GM12891 (cell line): ENCODE results near the gene RNF220.

Experiments
- DNase-seq: peaks from one replicate; pipeline ENCODE4 v3.0.0; 2011; ENCODE audit warnings: low spot score; ENCODE audit not compliant: insufficient read length
- FAIRE-seq: peaks from 2 replicates; lab custom pipeline; 2011; peaks lifted over from hg19 to GRCh38; lab: Jason Lieb, UNC
- PAX5 ChIP-seq: IDR thresholded peaks from 2 replicates; pipeline ENCODE4 v1.6.1; 2011; ENCODE audit warnings: low read length, moderate library complexity, mild to moderate bottlenecking; ENCODE audit not compliant: insufficient read depth, severe bottlenecking
- POLR2A ChIP-seq: IDR thresholded peaks from 2 replicates; pipeline ENCODE4 v1.6.1; 2011; ENCODE audit warnings: low read depth, low read length, control low read depth
- POLR2AphosphoS5 ChIP-seq: IDR thresholded peaks from 2 replicates; pipeline ENCODE4 v1.6.1; 2011; ENCODE audit warnings: low read depth, low read length, control low read depth
- POU2F2 ChIP-seq: IDR thresholded peaks from 2 replicates; pipeline ENCODE4 v1.6.1; 2011; ENCODE audit warnings: low read depth, mild to moderate bottlenecking, control low read depth, low read length, moderate library complexity
- SPI1 ChIP-seq: IDR thresholded peaks from 2 replicates; pipeline ENCODE4 v1.6.1; 2011; ENCODE audit warnings: low read depth, low read length, control low read depth
- TAF1 ChIP-seq: IDR thresholded peaks from 2 replicates; pipeline ENCODE4 v1.6.1; 2011; ENCODE audit warnings: low read depth, low read length, control low read depth

Gene RNF220

DNA sequence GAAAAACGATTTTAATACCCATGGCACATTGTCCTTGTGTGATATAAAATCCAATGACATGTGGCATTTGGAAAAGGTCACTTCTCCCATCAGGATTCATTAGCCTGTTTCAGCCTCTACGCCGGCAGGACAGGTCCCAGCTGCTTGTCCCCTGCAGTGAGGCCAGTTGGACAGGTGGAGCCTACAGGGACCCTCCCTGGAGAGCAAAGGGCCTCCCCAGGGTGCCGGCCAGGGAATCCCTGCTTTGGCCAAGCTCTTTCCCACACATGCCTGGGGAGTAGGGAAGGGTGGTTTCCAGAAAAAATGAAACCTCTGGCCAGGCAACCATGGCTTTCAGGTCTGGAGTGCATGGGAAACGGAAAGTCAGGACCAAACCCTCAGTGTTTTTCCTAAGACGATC, 176.2 kb downstream of the RNF220 start:
- FAIRE-seq (no peak), DNase-seq (no peak)
- TF ChIP-seq POLR2AphosphoS5 (no peak), PAX5 (no peak), TAF1 (no peak), POLR2A (no peak), SPI1 (no peak), POU2F2 (no peak)

DNA sequence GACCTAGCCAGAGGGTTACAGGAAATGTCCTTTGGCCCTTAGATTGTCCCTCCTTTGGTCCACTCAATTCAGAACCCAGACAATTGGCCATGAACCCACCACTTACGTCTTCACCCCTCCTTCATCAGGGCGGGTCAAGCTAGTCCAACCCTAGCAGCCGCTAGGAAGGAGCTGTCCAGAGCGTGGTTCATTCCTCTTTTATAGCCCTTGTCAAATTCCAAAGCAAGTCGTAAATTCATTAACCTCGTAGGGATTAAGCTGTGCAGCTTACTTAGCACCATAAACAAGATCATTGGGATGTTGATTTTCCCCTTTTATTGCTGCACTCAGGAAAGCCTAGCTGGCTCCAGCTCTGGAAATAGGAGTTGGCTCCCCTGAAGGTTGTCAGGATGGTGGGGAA, 179.1 kb downstream of the RNF220 start:
- DNase-seq, result no peak
- no peak for TF ChIP-seq PAX5
- no peak for TF ChIP-seq POU2F2
- no peak for TF ChIP-seq POLR2AphosphoS5
- no peak for TF ChIP-seq POLR2A
- no peak for TF ChIP-seq TAF1
- TF ChIP-seq SPI1, result no peak
- no peak for FAIRE-seq

DNA sequence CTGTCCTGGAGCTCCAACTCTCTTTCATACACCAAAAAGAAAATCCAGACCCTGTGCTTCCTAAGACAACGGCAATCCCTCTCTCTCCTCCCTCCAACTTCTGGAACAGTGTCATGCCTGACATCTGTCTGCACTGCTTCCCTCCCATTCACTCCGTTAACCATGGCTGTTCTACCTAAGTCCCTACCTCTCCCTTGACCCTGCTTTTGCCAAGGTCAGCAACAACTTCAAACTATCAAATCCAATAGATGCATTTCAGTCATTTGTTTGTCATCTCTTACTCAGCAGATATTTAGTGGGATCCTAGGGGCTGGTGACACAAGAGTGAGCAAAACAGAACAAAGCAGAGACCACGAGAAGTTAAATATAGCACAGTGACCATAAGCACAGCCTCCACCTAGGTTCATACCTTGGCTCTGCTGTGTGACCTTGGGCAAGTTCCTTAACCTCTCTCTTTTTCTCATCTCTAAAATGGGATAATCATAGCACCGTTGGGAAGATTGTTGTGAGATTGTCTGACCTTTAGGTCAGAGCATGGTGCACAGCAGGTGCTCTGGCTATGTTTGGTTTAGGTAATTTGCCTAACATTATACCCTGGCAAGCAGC, 180.4 kb downstream of the RNF220 start:
- TF ChIP-seq TAF1 (no peak), POLR2AphosphoS5 (no peak), POLR2A (no peak), PAX5 (no peak), POU2F2 (no peak), SPI1 (no peak)
- DNase-seq (no peak), FAIRE-seq (no peak)

DNA sequence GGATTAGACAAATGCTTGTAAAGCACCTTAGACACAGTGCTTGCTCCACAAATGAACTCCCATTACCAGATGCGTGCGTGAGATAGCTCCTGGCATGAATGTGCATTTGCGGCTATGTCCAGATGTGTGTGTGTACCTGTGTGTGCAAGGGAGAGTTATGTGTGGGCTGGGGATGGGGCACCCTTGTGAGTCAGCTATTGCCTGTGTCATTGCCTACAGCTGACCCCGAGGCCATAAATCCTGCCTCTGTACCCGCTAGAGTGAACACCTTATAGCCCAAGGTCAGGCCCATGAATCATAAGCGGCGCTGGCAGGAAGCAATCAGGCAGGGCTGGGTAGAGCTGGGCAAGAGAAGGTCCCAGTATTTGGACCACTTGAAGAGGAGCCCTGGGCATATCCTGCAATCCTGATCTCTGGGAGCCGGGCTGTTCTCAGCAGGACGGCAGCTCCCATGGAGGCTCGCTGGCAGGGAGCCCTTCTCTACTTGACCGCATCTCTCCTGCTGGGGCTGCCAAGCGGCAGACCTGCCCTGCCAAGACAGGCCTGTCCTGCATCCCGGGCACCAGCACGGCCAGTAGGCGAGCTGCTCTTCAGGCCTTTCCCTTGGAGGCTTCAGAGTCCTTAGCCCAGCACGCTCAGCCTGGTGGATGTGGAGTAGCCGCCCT, 182.9 kb downstream of the RNF220 start:
- FAIRE-seq, result no peak
- DNase-seq, result no peak
- no peak for TF ChIP-seq TAF1
- TF ChIP-seq POU2F2, result no peak
- no peak for TF ChIP-seq POLR2AphosphoS5
- no peak for TF ChIP-seq SPI1
- no peak for TF ChIP-seq PAX5
- no peak for TF ChIP-seq POLR2A

DNA sequence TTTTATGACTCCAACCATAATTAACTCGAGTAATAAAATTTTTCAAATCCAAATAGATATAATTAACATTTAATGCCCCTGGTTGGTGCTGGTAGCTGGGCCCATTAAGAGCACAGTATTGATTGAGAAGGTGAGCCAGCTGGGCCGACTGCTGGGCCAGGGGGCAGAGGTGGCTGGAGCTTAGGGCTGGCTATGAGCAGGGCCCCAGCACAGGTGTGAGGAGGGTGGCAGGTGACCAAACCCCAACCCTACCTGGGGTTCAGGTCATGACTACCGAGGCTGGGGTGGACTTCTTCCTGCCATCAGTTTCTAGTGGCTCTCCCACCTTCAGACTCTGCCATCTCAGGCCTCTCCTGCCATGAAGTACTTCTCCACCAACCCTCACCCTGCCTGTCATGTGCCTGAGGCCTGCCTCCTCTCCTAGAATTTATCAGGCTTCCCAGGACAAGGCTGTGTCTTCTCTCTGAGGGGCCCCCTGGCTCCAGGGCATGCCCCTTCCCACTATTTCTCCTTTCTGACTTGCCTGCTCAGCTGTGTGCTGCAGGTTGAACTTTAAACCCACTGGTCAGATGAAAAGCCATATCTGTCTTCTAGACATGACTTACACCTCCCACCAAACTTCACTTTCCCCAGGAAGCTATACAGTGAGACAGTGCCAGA, 183.6 kb downstream of the RNF220 start:
- FAIRE-seq (no peak), DNase-seq (no peak)
- no peak for TF ChIP-seq PAX5
- no peak for TF ChIP-seq POLR2A
- no peak for TF ChIP-seq TAF1
- TF ChIP-seq SPI1, result no peak
- no peak for TF ChIP-seq POLR2AphosphoS5
- no peak for TF ChIP-seq POU2F2

DNA sequence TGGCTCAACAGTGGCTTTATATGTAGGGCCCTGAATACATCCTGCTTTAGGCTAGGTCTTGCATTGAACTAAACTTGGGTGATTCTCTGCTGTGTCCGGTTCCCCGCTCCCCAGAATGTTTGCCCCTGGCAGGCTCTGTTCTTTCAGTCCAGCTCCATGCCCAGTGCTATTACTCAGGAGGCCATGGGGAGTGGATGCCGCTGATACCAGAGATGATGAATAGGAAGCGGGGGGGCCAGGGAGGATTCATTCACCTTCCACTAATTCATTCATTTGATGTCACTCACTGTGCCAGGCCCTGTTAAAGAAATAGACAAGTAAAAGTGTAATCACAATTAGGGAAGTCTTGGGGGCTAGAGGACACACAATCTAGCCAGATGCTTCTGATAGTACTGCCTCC, 185.4 kb downstream of the RNF220 start:
- FAIRE-seq (no peak), DNase-seq (no peak)
- no peak for TF ChIP-seq PAX5
- TF ChIP-seq POLR2AphosphoS5, result no peak
- no peak for TF ChIP-seq TAF1
- no peak for TF ChIP-seq POLR2A
- TF ChIP-seq POU2F2, result no peak
- TF ChIP-seq SPI1, result no peak

DNA sequence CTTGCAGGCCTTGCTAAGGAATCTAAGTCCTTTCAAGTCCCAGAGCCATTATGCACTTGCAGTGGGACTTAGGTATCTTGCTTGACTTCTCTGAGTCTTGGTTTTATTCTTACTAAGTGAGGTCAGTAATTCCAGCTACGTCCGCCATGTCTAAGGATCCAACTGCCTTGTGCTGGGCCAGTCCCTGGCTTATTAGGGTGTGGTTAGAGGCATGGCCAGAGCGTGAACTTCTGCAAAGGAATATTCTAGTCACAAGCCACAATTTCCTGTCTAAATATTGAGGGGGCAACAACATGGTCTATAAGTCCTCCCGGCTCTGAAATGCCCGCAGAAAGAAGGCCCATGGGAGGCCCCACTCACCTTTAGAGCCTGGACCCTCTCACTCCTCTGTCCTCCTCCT, 186.3 kb downstream of the RNF220 start:
- no peak for TF ChIP-seq PAX5
- no peak for TF ChIP-seq SPI1
- no peak for TF ChIP-seq POLR2AphosphoS5
- no peak for TF ChIP-seq POLR2A
- TF ChIP-seq TAF1, result no peak
- no peak for TF ChIP-seq POU2F2
- FAIRE-seq (no peak), DNase-seq (no peak)

DNA sequence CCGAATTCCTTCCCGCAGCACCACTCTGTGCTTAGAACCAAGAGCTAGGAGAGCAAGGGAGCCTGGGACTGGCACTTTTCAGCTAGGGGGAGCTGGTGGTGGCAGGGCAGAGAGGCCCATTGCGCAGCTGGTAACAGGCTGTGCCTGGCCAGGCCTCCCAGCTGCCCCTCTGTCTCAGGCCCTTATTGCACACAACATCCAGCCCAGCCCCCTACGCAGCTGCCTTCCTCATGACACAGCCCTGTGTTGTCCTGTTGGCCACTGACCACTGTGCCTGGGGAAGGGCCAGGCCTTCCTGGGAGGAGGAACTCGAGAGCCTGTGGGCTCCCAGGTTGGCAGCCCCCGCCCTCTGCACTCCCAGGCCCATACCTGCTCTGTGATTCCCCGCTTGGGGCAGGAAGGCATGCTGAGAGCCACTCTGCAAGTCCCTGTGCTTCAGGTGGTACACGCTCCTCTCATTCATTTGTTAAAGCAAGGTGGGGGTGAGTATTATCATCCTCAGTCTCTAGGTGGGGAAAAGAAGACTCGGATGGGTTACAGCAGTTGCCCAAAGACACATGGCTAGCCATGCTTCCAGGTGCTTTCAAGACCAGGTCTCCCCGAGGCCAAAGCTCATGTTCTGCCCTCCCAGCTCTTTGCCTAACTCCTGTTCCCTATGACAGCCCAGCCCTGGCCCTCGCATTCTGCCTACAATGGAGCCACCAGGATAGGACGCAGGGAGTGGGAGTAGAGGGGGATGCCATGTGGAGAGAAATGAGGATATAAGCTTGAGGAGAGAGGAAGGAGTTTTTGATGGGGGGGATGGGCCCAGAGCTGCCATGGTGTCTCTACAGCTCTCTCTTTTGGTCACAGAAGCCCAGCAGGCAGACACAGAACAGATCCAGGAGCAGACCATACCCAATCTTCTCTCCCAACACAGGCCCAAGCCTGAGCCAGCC, 187.4 kb downstream of the RNF220 start:
- DNase-seq (no peak), FAIRE-seq (no peak)
- no peak for TF ChIP-seq SPI1
- no peak for TF ChIP-seq TAF1
- TF ChIP-seq POLR2AphosphoS5, result no peak
- TF ChIP-seq POLR2A, result no peak
- no peak for TF ChIP-seq PAX5
- no peak for TF ChIP-seq POU2F2

DNA sequence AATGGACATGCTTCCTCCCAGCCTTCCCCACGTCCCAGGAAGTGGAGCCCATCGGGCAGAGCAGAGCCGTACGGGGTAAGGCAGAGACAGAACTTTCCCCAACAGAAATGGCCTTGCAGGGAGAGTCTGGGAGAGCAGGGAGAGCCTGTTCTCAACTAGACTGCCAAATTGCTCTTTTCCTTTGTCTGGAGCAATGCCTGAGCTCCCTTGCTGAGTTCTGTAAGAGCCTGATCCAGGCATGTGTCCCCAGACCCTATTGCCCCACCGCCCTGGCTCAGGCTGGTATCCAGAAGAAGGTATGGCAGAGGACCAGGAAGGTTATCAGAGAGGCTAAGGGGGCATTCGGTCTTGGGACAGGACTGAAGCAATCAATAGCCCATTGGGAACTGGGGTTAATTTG, 189.3 kb downstream of the RNF220 start:
- FAIRE-seq (no peak), DNase-seq (no peak)
- TF ChIP-seq POLR2AphosphoS5, result no peak
- TF ChIP-seq TAF1, result no peak
- TF ChIP-seq PAX5, result no peak
- TF ChIP-seq SPI1, result no peak
- no peak for TF ChIP-seq POU2F2
- no peak for TF ChIP-seq POLR2A
